ENCODE data around the gene IL9R. TPM values are rescaled to one million over a fixed set of nuclear protein-coding genes. Genes with fewer than 3 reads are reported as not detected.

Gene IL9R, protein sequence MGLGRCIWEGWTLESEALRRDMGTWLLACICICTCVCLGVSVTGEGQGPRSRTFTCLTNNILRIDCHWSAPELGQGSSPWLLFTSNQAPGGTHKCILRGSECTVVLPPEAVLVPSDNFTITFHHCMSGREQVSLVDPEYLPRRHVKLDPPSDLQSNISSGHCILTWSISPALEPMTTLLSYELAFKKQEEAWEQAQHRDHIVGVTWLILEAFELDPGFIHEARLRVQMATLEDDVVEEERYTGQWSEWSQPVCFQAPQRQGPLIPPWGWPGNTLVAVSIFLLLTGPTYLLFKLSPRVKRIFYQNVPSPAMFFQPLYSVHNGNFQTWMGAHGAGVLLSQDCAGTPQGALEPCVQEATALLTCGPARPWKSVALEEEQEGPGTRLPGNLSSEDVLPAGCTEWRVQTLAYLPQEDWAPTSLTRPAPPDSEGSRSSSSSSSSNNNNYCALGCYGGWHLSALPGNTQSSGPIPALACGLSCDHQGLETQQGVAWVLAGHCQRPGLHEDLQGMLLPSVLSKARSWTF
- not detected in 2 replicates for total RNA-seq

DNA sequence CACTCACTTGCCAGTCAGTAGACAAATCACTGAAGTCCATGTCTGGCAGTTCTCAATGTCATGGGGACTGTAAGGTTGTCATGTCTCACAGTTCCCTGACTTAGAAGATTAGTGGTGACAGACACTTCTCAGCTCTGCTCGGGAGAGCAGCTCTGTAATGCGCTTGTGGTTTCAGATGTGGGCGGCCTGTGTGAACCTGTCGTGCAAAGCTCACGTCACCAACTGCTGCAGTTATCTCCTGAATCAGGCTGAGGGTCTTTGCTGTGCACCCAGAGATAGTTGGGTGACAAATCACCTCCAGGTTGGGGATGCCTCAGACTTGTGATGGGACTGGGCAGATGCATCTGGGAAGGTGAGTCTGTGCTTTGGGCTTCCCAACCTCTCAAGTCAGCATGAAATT lies at the start of gene IL9R:
TSS of gene IL9R (plus strand) at position 261 of the 400 bp plus-strand sequence. CDS start at position 325, 64 bp downstream.

Other genes with a start within 250 kb of the IL9R start
- 62.3 and 66.0 TPM in 2 replicates for gene VAMP7, start 116.4 kb upstream of the IL9R start, total RNA-seq